HL-60 (cell line): Measurements from ENCODE around the gene ZNF600.
A peak's percentile ranks its signal among the peaks of the same experiment; 100 is the strongest.
"Not testable (repeated sequence)": the region's sequence is repeated elsewhere in the genome, so short reads cannot be mapped to it uniquely, and the experiment has no call there.

Experiments
- DNase-seq, 2 experiments: peaks; one replicate each; pipeline ENCODE4 v3.0.0-alpha.2; 2010 to 2020; ENCODE audit warnings: low read depth in 1 of 2, low spot score in 1 of 2
- H3K27ac ChIP-seq: fragments of 250-450 bp; sonication (Bioruptor Pico); replicated peaks from 2 replicates; pipeline ENCODE4 v1.5.1; 2020; ENCODE audit warnings: mild to moderate bottlenecking, moderate library complexity
- H3K27me3 ChIP-seq: fragments of 250-450 bp; sonication (Bioruptor Pico); 2 replicates; pipeline ENCODE4 v1.5.1; 2021; ENCODE audit warnings: mild to moderate bottlenecking, moderate library complexity; ENCODE audit not compliant: insufficient read depth, poor library complexity, severe bottlenecking
- H3K4me3 ChIP-seq: replicated peaks from 2 replicates; pipeline ENCODE4 v1.5.1; 2011; ENCODE audit warnings: mild to moderate bottlenecking, control low read depth, low read length; ENCODE audit not compliant: insufficient read depth
- GABPA ChIP-seq: IDR thresholded peaks from 2 replicates; pipeline ENCODE4 v1.6.1; 2012; ENCODE audit warnings: low read depth
- POLR2AphosphoS5 ChIP-seq: IDR thresholded peaks from 2 replicates; pipeline ENCODE4 v1.6.1; 2012; ENCODE audit warnings: low read depth
- SPI1 ChIP-seq: IDR thresholded peaks from 2 replicates; pipeline ENCODE4 v1.6.1; 2012; ENCODE audit warnings: low read depth, mild to moderate bottlenecking, borderline replicate concordance
- TF ChIP-seq, protein P1 (sequence below): IDR thresholded peaks from 2 replicates; pipeline ENCODE4 v1.6.1; 2012; ENCODE audit warnings: low read depth; ENCODE audit not compliant: insufficient replicate concordance
- TF ChIP-seq, protein P2 (sequence below): IDR thresholded peaks from one replicate; pipeline ENCODE4 v1.5.1; 2011; ENCODE audit warnings: low read length, control low read depth, inconsistent platforms; ENCODE audit not compliant: insufficient read depth

Gene ZNF600

GRCh38 chr19:52749780-52750179, 36.8 kb downstream of the ZNF600 start:
- Histone ChIP-seq H3K27me3 (no peaks in the 10 kb centered on the region), H3K27ac (no peak overlapping the region), H3K4me3 (no peak overlapping the region)
- DNase-seq = no peak
- TF ChIP-seq, protein P1, sequence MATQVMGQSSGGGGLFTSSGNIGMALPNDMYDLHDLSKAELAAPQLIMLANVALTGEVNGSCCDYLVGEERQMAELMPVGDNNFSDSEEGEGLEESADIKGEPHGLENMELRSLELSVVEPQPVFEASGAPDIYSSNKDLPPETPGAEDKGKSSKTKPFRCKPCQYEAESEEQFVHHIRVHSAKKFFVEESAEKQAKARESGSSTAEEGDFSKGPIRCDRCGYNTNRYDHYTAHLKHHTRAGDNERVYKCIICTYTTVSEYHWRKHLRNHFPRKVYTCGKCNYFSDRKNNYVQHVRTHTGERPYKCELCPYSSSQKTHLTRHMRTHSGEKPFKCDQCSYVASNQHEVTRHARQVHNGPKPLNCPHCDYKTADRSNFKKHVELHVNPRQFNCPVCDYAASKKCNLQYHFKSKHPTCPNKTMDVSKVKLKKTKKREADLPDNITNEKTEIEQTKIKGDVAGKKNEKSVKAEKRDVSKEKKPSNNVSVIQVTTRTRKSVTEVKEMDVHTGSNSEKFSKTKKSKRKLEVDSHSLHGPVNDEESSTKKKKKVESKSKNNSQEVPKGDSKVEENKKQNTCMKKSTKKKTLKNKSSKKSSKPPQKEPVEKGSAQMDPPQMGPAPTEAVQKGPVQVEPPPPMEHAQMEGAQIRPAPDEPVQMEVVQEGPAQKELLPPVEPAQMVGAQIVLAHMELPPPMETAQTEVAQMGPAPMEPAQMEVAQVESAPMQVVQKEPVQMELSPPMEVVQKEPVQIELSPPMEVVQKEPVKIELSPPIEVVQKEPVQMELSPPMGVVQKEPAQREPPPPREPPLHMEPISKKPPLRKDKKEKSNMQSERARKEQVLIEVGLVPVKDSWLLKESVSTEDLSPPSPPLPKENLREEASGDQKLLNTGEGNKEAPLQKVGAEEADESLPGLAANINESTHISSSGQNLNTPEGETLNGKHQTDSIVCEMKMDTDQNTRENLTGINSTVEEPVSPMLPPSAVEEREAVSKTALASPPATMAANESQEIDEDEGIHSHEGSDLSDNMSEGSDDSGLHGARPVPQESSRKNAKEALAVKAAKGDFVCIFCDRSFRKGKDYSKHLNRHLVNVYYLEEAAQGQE = no peak
- TF ChIP-seq GABPA = no peak
- TF ChIP-seq SPI1 = no peak
- TF ChIP-seq, protein P2, sequence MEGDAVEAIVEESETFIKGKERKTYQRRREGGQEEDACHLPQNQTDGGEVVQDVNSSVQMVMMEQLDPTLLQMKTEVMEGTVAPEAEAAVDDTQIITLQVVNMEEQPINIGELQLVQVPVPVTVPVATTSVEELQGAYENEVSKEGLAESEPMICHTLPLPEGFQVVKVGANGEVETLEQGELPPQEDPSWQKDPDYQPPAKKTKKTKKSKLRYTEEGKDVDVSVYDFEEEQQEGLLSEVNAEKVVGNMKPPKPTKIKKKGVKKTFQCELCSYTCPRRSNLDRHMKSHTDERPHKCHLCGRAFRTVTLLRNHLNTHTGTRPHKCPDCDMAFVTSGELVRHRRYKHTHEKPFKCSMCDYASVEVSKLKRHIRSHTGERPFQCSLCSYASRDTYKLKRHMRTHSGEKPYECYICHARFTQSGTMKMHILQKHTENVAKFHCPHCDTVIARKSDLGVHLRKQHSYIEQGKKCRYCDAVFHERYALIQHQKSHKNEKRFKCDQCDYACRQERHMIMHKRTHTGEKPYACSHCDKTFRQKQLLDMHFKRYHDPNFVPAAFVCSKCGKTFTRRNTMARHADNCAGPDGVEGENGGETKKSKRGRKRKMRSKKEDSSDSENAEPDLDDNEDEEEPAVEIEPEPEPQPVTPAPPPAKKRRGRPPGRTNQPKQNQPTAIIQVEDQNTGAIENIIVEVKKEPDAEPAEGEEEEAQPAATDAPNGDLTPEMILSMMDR = no peak
- TF ChIP-seq POLR2AphosphoS5 = no peak

GRCh38 chr19:52748336-52748950, 38.1 kb downstream of the ZNF600 start:
- TF ChIP-seq, protein P2 = no peak
- TF ChIP-seq POLR2AphosphoS5 = no peak
- TF ChIP-seq GABPA = no peak
- TF ChIP-seq, protein P1 = no peak
- TF ChIP-seq SPI1 = no peak
- Histone ChIP-seq H3K4me3 (no peak overlapping the region), H3K27ac (no peak overlapping the region), H3K27me3 (no peaks in the 10 kb centered on the region)
- DNase-seq = peak in 1 of 2 experiments; percentile 4

DNA sequence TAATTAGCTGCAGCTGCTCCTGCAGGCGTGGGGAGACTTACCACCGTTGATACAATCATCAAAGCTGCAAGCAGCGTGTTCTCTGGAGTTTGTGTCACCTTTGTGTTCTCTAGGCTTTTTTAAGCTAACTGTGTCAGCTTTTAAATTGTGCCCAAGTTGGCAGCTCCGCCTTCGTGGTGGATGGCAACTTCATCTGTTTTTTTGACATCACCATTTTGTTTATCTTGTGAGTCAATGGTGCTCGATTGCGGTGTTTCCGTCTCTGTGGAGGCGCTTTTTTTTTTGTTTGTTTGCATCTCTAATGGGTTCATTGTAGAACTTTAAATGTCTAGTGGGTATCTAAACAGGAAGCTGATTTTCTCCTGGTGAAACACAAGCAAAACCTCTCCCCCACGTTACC, 40.7 kb downstream of the ZNF600 start:
- not testable (repeated sequence) for H3K27me3 ChIP-seq, DNase-seq, H3K27ac ChIP-seq, H3K4me3 ChIP-seq

DNA sequence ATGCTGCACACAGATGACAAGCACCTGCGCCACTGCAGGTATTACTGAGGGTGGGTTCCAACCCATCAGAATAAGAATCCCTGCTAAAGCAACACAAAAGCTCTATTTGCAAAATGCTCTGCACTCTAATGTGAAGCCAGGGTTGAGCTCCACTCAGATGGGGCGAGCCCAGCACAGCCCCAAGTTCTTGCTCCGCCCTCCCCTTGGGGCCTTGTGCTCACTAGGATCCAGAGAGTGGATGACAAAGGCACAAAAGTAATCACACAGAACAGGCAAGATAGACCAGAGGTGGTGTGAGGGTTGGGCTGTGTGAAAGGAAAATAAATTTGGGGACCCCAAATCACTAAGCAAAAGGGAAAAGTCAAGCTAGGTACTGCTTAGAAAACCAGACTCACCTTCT, 43.5 kb downstream of the ZNF600 start:
- H3K4me3 ChIP-seq = no peak overlapping the region
- no peak overlapping the region for H3K27ac ChIP-seq
- DNase-seq = no peak
- TF ChIP-seq POLR2AphosphoS5 (no peak), GABPA (no peak), SPI1 (no peak)
- TF ChIP-seq, protein P2 = no peak
- TF ChIP-seq, protein P1 = no peak
- H3K27me3 ChIP-seq = no peaks in the 10 kb centered on the region
